MM.1S (cell line): Measurements from ENCODE around the gene GALNTL6.

ENCODE experiments used
- CTCF ChIP-seq: fragments of 300-600 bp; sonication (generic); IDR thresholded peaks from 2 replicates; pipeline ENCODE4 v1.5.1; 2016; ENCODE audit warnings: antibody characterized with exemption, low read length, mixed read lengths
- EZH2 ChIP-seq: fragments of 300-600 bp; sonication (generic); optimal IDR thresholded peaks from 2 replicates; pipeline ENCODE3; 2017; ENCODE audit warnings: low read depth, mild to moderate bottlenecking, antibody characterized with exemption, low read length, mixed read lengths
- EZH2phosphoT487 ChIP-seq: fragments of 300-600 bp; sonication (generic); IDR thresholded peaks from 2 replicates; pipeline ENCODE4 v1.6.1; 2018; ENCODE audit warnings: antibody characterized with exemption, low read length

- TF ChIP-seq CTCF = no peak
- no peak for TF ChIP-seq EZH2phosphoT487
- no peak for TF ChIP-seq EZH2
Observed at GRCh38 chr4:172412851-172413580, 599.8 kb downstream of the GALNTL6 start.
